Glutamatergic neuron (in vitro differentiated cells): Measurements from ENCODE around the gene ORAI2. TPM values are rescaled to one million over a fixed set of nuclear protein-coding genes. Genes with fewer than 3 reads are reported as not detected.

Experiments used
- DNase-seq: peaks from one replicate; pipeline ENCODE4 v3.0.0; 2022
- H3K27ac Mint-ChIP-seq: one replicate; pipeline ENCODE4 v1.8.0; 2020; ENCODE audit warnings: mild to moderate bottlenecking, mixed read lengths, inconsistent platforms; ENCODE audit not compliant: unreplicated experiment
- H3K27me3 Mint-ChIP-seq: one replicate; pipeline ENCODE4 v1.8.0; 2020; ENCODE audit warnings: mild to moderate bottlenecking, moderate library complexity, mixed read lengths, inconsistent platforms; ENCODE audit not compliant: unreplicated experiment
- H3K36me3 Mint-ChIP-seq: one replicate; pipeline ENCODE4 v1.8.0; 2020; ENCODE audit warnings: mild to moderate bottlenecking, mixed read lengths, inconsistent platforms; ENCODE audit not compliant: unreplicated experiment
- H3K4me1 Mint-ChIP-seq: one replicate; pipeline ENCODE4 v1.8.0; 2020; ENCODE audit warnings: mild to moderate bottlenecking, low read depth, mixed read lengths, inconsistent platforms; ENCODE audit not compliant: unreplicated experiment
- H3K4me3 Mint-ChIP-seq: one replicate; pipeline ENCODE4 v1.8.0; 2020; ENCODE audit warnings: mild to moderate bottlenecking, mixed read lengths, inconsistent platforms; ENCODE audit not compliant: unreplicated experiment
- H3K9me3 Mint-ChIP-seq: one replicate; pipeline ENCODE4 v1.8.0; 2020; ENCODE audit warnings: mild to moderate bottlenecking, moderate library complexity, mixed read lengths, inconsistent platforms; ENCODE audit not compliant: unreplicated experiment
- CTCF ChIP-seq: fragments of 200-600 bp; sonication (generic); IDR thresholded peaks from one replicate; pipeline ENCODE4 v1.5.0; 2021; ENCODE audit not compliant: partially characterized antibody, unreplicated experiment
- total RNA-seq: library from RNA; stranded (reverse); fragmentation: NEBNext Ultra II Directional; extraction: Animal tissue kit (Norgen Biotek cat#: 25700); gene quantifications from one replicate; pipeline ENCODE4 v1.2.1, GENCODE V29; 2021; ENCODE audit not compliant: unreplicated experiment

The ORAI2 gene
- total RNA-seq, 1 donor from 2014 or later, result 31.8 TPM

- H3K36me3 Mint-ChIP-seq, result no peaks in the 10 kb centered on the region
- H3K27ac Mint-ChIP-seq, result no peak overlapping the region
- peaks cover 2% of the 10 kb centered on the region for H3K9me3 Mint-ChIP-seq
- TF ChIP-seq CTCF, result no peak
- no peak overlapping the region for H3K4me3 Mint-ChIP-seq
- peaks cover 3% of the 10 kb centered on the region for H3K4me1 Mint-ChIP-seq
- DNase-seq, result peak; percentile 11
- peaks cover 9% of the 10 kb centered on the region for H3K27me3 Mint-ChIP-seq
Observed at GRCh38 chr7:102469351-102469971, 36.1 kb downstream of the ORAI2 start.

GRCh38 chr7:102469972-102470825 lies 36.8 kb downstream of the ORAI2 start:
- TF ChIP-seq CTCF, result no peak
- Mint-ChIP-seq H3K4me1 (peaks cover 3% of the 10 kb centered on the region), H3K9me3 (peaks cover 2% of the 10 kb centered on the region), H3K4me3 (no peak overlapping the region), H3K27ac (peak overlapping the region; percentile 59), H3K36me3 (no peaks in the 10 kb centered on the region), H3K27me3 (peaks cover 9% of the 10 kb centered on the region)
- peak; percentile 15 for DNase-seq

- no peak for TF ChIP-seq CTCF
- H3K27ac Mint-ChIP-seq, result peak overlapping the region; percentile 46
Observed at GRCh38 chr7:102471791-102472125, 38.4 kb downstream of the ORAI2 start.

GRCh38 chr7:102472126-102473041 lies 39.0 kb downstream of the ORAI2 start:
- TF ChIP-seq CTCF, result no peak
- H3K9me3 Mint-ChIP-seq, result no peaks in the 10 kb centered on the region

More at GRCh38 chr7:102471791-102472125, 38.4 kb downstream of the ORAI2 start:
- DNase-seq, result peak; percentile 10
- H3K9me3 Mint-ChIP-seq, result peaks cover 2% of the 10 kb centered on the region
- peaks cover 3% of the 10 kb centered on the region for H3K4me1 Mint-ChIP-seq
- peaks cover 8% of the 10 kb centered on the region for H3K27me3 Mint-ChIP-seq
- no peak overlapping the region for H3K4me3 Mint-ChIP-seq
- H3K36me3 Mint-ChIP-seq, result no peaks in the 10 kb centered on the region

More at GRCh38 chr7:102472126-102473041, 39.0 kb downstream of the ORAI2 start:
- no peaks in the 10 kb centered on the region for H3K36me3 Mint-ChIP-seq
- H3K4me3 Mint-ChIP-seq, result no peak overlapping the region
- H3K4me1 Mint-ChIP-seq, result peaks cover 3% of the 10 kb centered on the region
- peak overlapping the region; percentile 46 for H3K27ac Mint-ChIP-seq
- peaks cover 5% of the 10 kb centered on the region for H3K27me3 Mint-ChIP-seq
- DNase-seq, result peak; percentile 21
